Endothelial cell of umbilical vein (primary cell): ENCODE measurements around the gene IPO11. TPM values are rescaled to one million over a fixed set of nuclear protein-coding genes. Genes with fewer than 3 reads are reported as not detected.

Experiments
- BruUV-seq: library from RNA; stranded (reverse); fragments of 400-500 nt; replicated peaks from 2 replicates; lab custom pipeline; 2021; lab: Mats Ljungman, UMichigan
- CTCF ChIA-PET: fragments of 300-600, 350-600 bp; sonication (Branson Sonifier 250); formaldehyde crosslinking; loops from one replicate; lab custom pipeline; 2021; ENCODE audit warnings: antibody characterized with exemption, inconsistent platforms; lab: Charles Lee
- POLR2A ChIA-PET: fragments of 300-600, 350-600 bp; sonication (Branson Sonifier 250); formaldehyde crosslinking; loops from one replicate; lab custom pipeline; 2021; ENCODE audit warnings: antibody characterized with exemption, inconsistent platforms; lab: Charles Lee
- DNase-seq: peaks from one replicate; pipeline ENCODE4 v3.0.0-alpha.2; 2011; ENCODE audit warnings: low read depth, low spot score
- FAIRE-seq: peaks from 2 replicates; lab custom pipeline; 2011; peaks lifted over from hg19 to GRCh38; lab: Jason Lieb, UNC
- H2AFZ ChIP-seq: 2 replicates; pipeline ENCODE4 v1.6.0; 2012; ENCODE audit warnings: low read depth, low read length, control low read depth, inconsistent platforms
- H3K27ac ChIP-seq: 2 replicates; pipeline ENCODE4 v1.5.1; 2011; ENCODE audit warnings: low read depth, mild to moderate bottlenecking, control low read depth, low read length, moderate library complexity; ENCODE audit not compliant: insufficient read depth
- H3K27me3 ChIP-seq, 2 experiments: 2 replicates each; pipeline versions ENCODE4 v1.6.0 to v1.6.1; 2011; ENCODE audit warnings: low read length in 2 of 2, mixed read lengths in 1 of 2; ENCODE audit not compliant: control insufficient read depth in 2 of 2, insufficient read depth in 2 of 2
- H3K36me3 ChIP-seq, 2 experiments: 2 replicates in 1 of 2; 3 replicates in 1 of 2; pipeline ENCODE4 v1.5.1; 2011; ENCODE audit warnings: low read length in 2 of 2, mild to moderate bottlenecking in 1 of 2, moderate library complexity in 1 of 2; ENCODE audit not compliant: control insufficient read depth in 2 of 2, insufficient read depth in 2 of 2; ENCODE audit errors: extremely low read depth in 1 of 2
- H3K4me1 ChIP-seq: 3 replicates; pipeline ENCODE4 v1.5.1; 2011; ENCODE audit warnings: mild to moderate bottlenecking, low read length; ENCODE audit not compliant: control insufficient read depth, insufficient read depth; ENCODE audit errors: extremely low read depth
- H3K4me2 ChIP-seq: 2 replicates; pipeline ENCODE4 v1.6.1; 2011; ENCODE audit warnings: low read length, control low read depth, mixed read lengths; ENCODE audit not compliant: insufficient read depth
- H3K4me3 ChIP-seq, 3 experiments: fragments of 200-600 bp in 1 of 3; sonication (generic), shearing (Covaris generic) in 1 of 3; replicated peaks in 1 of 3; 2 replicates each; pipeline ENCODE4 v1.5.1; 2011 to 2016; ENCODE audit warnings: control low read depth in 3 of 3, low read length in 3 of 3, mild to moderate bottlenecking in 2 of 3, inconsistent platforms in 1 of 3, low read depth in 1 of 3, moderate library complexity in 1 of 3; ENCODE audit not compliant: insufficient read depth in 1 of 3
- H3K79me2 ChIP-seq: 2 replicates; pipeline ENCODE4 v1.6.0; 2012; ENCODE audit warnings: low read length, inconsistent platforms; ENCODE audit not compliant: control insufficient read depth, insufficient read depth
- H3K9ac ChIP-seq: replicated peaks from 2 replicates; pipeline ENCODE3; 2011; ENCODE audit warnings: low read length, control low read depth; ENCODE audit not compliant: insufficient read depth; ENCODE audit errors: extremely low read depth
- H3K9me1 ChIP-seq: replicated peaks from 3 replicates; pipeline ENCODE4 v1.6.0; 2011; ENCODE audit warnings: mild to moderate bottlenecking, low read length; ENCODE audit not compliant: control insufficient read depth, insufficient read depth; ENCODE audit errors: extremely low read depth
- H3K9me3 ChIP-seq: replicated peaks from 2 replicates; pipeline ENCODE4 v1.5.1; 2012; ENCODE audit warnings: low read length, inconsistent platforms; ENCODE audit not compliant: control insufficient read depth, insufficient read depth
- H4K20me1 ChIP-seq: replicated peaks from 2 replicates; pipeline ENCODE3; 2011; ENCODE audit warnings: mild to moderate bottlenecking, low read length; ENCODE audit not compliant: control insufficient read depth, insufficient read depth; ENCODE audit errors: extremely low read depth
- EZH2 ChIP-seq: IDR thresholded peaks from 2 replicates; pipeline ENCODE4 v1.6.1; 2012; ENCODE audit warnings: borderline replicate concordance, low read depth, mild to moderate bottlenecking, moderate library complexity, low read length, inconsistent platforms; ENCODE audit not compliant: severe bottlenecking
- FOS ChIP-seq: IDR thresholded peaks from 2 replicates; pipeline ENCODE4 v1.6.1; 2011; ENCODE audit warnings: mild to moderate bottlenecking, low read length, moderate library complexity, borderline replicate concordance; ENCODE audit not compliant: insufficient read depth
- GATA2 ChIP-seq: IDR thresholded peaks from 2 replicates; pipeline ENCODE4 v1.7.0; 2011; ENCODE audit warnings: low read depth, mild to moderate bottlenecking, moderate library complexity, mixed read lengths, low read length; ENCODE audit not compliant: insufficient read length, insufficient read depth
- JUN ChIP-seq: IDR thresholded peaks from 2 replicates; pipeline ENCODE4 v1.6.1; 2011; ENCODE audit warnings: borderline replicate concordance, low read depth; ENCODE audit not compliant: insufficient read length, insufficient read depth
- MYC ChIP-seq: IDR thresholded peaks from one replicate; pipeline ENCODE4 v1.6.1; 2011; ENCODE audit warnings: mild to moderate bottlenecking, low read depth, low read length
- POLR2A ChIP-seq: IDR thresholded peaks from 2 replicates; pipeline ENCODE4 v1.6.1; 2012; ENCODE audit warnings: low read depth, mild to moderate bottlenecking, control low read depth, low read length
- POLR2AphosphoS5 ChIP-seq: IDR thresholded peaks from 2 replicates; pipeline ENCODE4 v1.6.1; 2012; ENCODE audit warnings: low read depth, mild to moderate bottlenecking, control low read depth, low read length, moderate library complexity; ENCODE audit not compliant: insufficient read depth
- dilution Hi-C: fragments of 300-500 bp; cut with MboI; formaldehyde crosslinking; loops from one replicate; pipeline ENCODE4 v1.15.0; 2019; ENCODE audit warnings: low sequenced_read_pairs; ENCODE audit not compliant: extremely low pct_ligation_motif_present
- intact Hi-C: fragments of 100-400 bp; cut with micrococcal nuclease; formaldehyde crosslinking; loops from one replicate; pipeline ENCODE4 v1.10.0; 2022
- polyA plus RNA-seq, 4 experiments: library from polyadenylated mRNA; depleted of rRNA in 3 of 4; stranded (reverse) in 3 of 4; unstranded in 1 of 4; fragments of >200 nt; gene quantifications; 2 replicates each; pipeline versions ENCODE4 v1.2.1 to v1.2.3, GENCODE V29; 2011 to 2012; ENCODE audit warnings: missing spikeins in 1 of 4
- total RNA-seq: library from RNA; stranded (reverse); gene quantifications from 2 replicates; pipeline ENCODE4 v1.2.3, GENCODE V29; 2021
- TF ChIP-seq, protein P1 (sequence below), 2 donors: IDR thresholded peaks; 1 replicate in 1 of 2; 2 replicates in 1 of 2; pipeline ENCODE4 v1.5.1; 2011; ENCODE audit warnings: low read length in 2 of 2, mild to moderate bottlenecking in 2 of 2, moderate library complexity in 2 of 2, control low read depth in 1 of 2, inconsistent platforms in 1 of 2, low read depth in 1 of 2; ENCODE audit not compliant: insufficient read depth in 1 of 2; ENCODE audit errors: extremely low read depth in 1 of 2
- TF ChIP-seq, protein P2 (sequence below): IDR thresholded peaks from 2 replicates; pipeline ENCODE4 v1.6.1; 2011; ENCODE audit not compliant: insufficient read depth, insufficient read length

IPO11 gene
- total and polyA plus RNA-seq, 2 donors (not counting 3 experiments of a cell fraction or from before 2014, with no cell fraction given) = 38.5 to 80.9 TPM

DNA sequence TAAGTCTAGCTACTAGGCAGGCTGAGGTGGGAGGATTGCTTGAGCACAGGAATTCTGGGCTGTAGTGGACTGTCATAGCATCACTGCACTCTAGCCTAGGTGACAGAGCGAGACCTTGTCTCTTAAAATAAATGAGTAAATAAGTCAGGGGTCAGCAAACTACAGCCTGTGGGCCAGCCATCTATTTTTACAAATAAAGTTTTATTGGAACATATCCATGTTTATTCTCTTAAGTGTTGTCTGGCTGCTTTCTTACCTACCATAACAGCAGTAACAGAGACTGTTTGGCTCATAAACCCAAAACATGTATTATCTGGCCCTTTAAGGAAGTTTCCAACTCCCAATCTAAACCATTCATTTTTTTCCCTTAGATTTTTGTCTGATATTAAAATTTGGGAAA, 38.5 kb upstream of the IPO11 start:
- Histone ChIP-seq H2AFZ (no peak overlapping the region), H3K4me2 (no peak overlapping the region), H3K27me3 (no peaks in the 10 kb centered on the region), H3K79me2 (no peaks in the 10 kb centered on the region), H3K27ac (no peak overlapping the region), H3K9me1 (no peaks in the 10 kb centered on the region), H3K9ac (no peak overlapping the region), H3K4me3 (no peak overlapping the region), H3K4me1 (no peaks in the 10 kb centered on the region), H3K36me3 (peaks cover 9 to 20% of the 10 kb centered on the region in 2 experiments), H3K9me3 (no peaks in the 10 kb centered on the region), H4K20me1 (no peaks in the 10 kb centered on the region)
- ChIA-PET CTCF (no interaction called here), POLR2A (no interaction called here)
- DNase-seq = no peak
- TF ChIP-seq EZH2 = no peak
- no peak for TF ChIP-seq MYC
- TF ChIP-seq POLR2AphosphoS5 = no peak
- TF ChIP-seq POLR2A = no peak
- BruUV-seq = no TSS peak
- intact Hi-C loops (no loop called here), dilution Hi-C loops (no loop called here)
- no peak for FAIRE-seq

DNA sequence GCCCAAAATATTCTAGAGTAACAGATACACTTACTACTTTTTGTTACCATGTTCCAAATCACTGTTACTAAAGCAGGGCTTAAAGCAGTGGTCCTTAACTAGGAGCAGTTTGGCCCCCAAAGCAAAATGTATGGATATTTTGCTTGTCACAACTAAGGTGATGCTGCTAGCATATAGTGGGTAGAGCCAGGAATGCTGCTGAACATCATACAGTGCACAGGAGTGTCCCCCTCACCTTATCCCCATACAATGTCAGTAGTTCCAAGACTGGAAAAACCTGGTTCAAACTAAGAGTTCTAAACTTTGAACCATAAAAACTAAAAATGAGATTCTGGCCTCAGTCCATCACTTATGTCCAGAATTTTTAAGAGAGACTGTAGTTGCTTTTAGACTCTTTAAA, 36.9 kb upstream of the IPO11 start:
- no peaks in the 10 kb centered on the region for H3K9me1 ChIP-seq
- intact Hi-C loops = no loop called here
- DNase-seq (no peak), FAIRE-seq (no peak)
- no TSS peak for BruUV-seq
- ChIA-PET POLR2A (no interaction called here), CTCF (no interaction called here)
- no peak for TF ChIP-seq GATA2
- no peak for TF ChIP-seq EZH2
- no peak for TF ChIP-seq JUN
- TF ChIP-seq MYC = no peak
- TF ChIP-seq FOS = no peak
- TF ChIP-seq, protein P1, sequence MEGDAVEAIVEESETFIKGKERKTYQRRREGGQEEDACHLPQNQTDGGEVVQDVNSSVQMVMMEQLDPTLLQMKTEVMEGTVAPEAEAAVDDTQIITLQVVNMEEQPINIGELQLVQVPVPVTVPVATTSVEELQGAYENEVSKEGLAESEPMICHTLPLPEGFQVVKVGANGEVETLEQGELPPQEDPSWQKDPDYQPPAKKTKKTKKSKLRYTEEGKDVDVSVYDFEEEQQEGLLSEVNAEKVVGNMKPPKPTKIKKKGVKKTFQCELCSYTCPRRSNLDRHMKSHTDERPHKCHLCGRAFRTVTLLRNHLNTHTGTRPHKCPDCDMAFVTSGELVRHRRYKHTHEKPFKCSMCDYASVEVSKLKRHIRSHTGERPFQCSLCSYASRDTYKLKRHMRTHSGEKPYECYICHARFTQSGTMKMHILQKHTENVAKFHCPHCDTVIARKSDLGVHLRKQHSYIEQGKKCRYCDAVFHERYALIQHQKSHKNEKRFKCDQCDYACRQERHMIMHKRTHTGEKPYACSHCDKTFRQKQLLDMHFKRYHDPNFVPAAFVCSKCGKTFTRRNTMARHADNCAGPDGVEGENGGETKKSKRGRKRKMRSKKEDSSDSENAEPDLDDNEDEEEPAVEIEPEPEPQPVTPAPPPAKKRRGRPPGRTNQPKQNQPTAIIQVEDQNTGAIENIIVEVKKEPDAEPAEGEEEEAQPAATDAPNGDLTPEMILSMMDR (IDR thresholded peaks at IDR 0.05; ENCODE audit: extremely low read depth in 1 of 2, insufficient read depth in 1 of 2, low read depth in 1 of 2, low read length in 2 of 2) = no peak
- TF ChIP-seq POLR2AphosphoS5 = no peak
- TF ChIP-seq, protein P2, sequence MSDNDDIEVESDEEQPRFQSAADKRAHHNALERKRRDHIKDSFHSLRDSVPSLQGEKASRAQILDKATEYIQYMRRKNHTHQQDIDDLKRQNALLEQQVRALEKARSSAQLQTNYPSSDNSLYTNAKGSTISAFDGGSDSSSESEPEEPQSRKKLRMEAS = no peak
- TF ChIP-seq POLR2A = no peak
- peaks cover 14 to 24% of the 10 kb centered on the region in 2 experiments for H3K36me3 ChIP-seq
- H3K79me2 ChIP-seq = no peaks in the 10 kb centered on the region
- no peaks in the 10 kb centered on the region for H3K4me1 ChIP-seq
- dilution Hi-C loops = no loop called here
- no peaks in the 10 kb centered on the region for H3K27me3 ChIP-seq
- H3K9me3 ChIP-seq = no peaks in the 10 kb centered on the region
- no peak overlapping the region for H3K4me3 ChIP-seq
- no peak overlapping the region for H3K4me2 ChIP-seq
- H3K9ac ChIP-seq = no peak overlapping the region
- H3K27ac ChIP-seq = no peak overlapping the region
- H2AFZ ChIP-seq = no peak overlapping the region
- no peaks in the 10 kb centered on the region for H4K20me1 ChIP-seq
